Stimulated activated CD4-positive, alpha-beta T cell treated with anti-CD3 and anti-CD28 coated beads, Interleukin-2, amount 100 ng/mL, for 24 hours (primary cell): ENCODE measurements around the gene AAK1.
"Not testable (repeated sequence)": the region's sequence is repeated elsewhere in the genome, so short reads cannot be mapped to it uniquely, and the experiment has no call there.

Experiments
- DNase-seq, 2 donors: peaks; one replicate each; pipeline ENCODE4 v3.0.0-alpha.2; 2020

Gene AAK1

DNA sequence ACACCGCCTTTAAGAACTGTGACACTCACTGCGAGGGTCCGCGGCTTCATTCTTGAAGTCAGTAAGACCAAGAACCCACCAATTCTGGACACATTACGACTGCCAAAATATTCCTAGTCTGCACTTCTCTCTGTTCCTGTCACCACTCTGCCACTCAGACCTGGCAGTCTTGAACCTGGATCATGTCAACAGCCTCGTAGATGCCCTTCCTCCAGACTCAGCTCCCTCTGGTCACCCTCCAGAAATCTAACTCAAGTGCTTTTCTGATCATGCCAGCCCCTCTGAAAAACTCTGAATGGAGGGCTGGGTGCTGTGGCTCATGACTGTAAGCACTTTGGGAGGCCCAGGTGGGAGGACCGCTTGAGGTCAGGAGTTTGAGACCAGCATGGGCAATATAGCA is 20.3 kb downstream of the AAK1 start:
- DNase-seq: no peak

DNA sequence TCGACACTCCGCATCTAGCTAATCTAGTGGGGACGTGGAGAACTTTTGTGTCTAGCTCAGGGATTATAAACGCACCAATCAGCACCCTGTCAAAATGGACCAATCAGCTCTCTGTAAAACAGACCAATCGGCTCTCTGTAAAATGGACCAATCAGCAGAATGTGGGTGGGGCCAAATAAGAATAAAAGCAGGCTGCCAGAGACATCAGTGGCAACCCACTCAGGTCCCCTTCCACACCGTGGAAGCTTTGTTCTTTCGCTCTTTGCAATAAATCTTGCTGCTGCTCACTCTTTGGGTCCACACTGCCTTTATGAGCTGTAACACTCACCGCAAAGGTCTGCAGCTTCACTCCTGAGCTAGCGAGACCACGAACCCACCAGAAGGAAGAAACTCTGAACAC is 20.7 kb downstream of the AAK1 start:
- DNase-seq: not testable (repeated sequence)

DNA sequence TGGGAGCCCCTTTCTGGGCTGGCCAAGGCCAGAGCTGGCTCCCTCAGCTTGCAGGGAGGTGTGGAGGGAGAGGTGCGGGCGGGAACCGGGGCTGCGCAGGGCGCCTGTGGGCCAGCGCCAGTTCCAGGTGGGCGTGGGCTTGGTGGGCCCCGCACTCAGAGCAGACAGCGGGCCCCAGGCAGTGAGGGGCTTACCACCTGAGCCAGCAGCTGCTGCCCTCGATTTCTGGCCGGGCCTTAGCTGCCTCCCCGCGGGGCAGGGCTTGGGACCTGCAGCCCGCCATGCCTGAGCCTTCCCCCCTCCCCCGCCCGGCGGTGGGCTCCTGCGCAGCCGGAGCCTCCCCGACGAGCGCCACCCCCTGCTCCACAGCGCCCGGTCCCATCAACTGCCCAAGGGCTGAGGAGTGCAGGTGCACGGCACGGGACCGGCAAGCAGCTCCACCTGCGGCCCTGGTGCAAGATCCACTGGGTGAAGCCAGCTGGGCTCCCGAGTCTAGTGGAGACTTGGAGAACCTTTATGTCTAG is 21.5 kb downstream of the AAK1 start:
- DNase-seq: not testable (repeated sequence)

DNA sequence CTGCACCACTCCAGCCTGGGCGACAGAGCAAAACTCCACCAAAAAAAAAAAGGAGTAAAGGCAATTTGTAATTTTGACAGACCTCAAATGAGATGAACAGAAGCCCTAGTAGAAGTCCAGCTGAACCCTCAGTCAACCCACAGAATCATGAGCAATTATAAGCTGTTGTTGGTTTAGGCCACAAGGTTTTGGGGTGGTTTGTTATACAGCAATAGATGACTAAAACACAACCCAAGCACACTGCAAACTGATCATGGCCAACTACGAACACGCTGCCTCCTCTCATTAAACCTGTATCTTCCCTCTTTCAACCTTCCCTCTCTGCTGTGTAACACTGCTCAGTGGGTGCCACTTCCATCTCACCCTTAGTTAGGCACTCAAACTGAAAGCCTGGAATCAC is 22.1 kb downstream of the AAK1 start:
- DNase-seq: no peak

DNA sequence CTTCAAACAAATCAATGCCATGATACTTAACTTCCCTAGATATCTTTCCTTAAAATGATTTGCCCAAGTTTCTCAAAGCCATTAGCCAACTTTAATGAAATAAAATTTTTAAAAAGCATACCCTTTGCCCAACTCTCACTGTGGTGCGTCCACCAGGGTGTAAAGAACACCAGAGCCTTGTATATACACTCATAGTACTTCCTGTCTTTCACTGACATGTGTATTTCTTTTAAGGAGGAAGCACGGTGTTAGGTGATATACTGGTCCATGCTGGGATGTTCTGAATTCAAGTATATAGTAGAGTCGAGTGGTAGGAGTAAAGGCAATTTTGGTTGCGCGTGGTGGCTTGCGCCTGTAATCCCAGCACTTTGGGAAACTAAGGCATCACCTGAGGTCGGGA is 22.7 kb downstream of the AAK1 start:
- no peak for DNase-seq

DNA sequence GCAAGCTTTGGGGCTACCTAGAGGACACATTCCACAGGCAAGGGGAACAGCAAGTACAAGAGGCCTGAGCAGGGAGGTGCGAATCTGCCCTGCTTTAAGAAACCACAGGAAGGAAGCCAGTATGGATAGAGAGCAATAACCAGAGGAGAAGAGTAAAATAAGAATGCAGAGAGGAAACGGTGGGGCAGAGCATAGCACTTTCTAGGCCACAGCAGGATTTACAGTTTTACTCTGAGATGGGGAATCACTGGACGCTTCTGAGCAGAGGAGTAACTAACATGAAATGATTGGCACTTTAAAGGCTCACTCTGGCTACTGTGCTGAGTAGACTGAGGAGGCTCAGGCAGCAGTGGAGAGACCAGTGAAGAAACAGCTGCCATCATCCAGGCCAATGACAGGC is 23.8 kb downstream of the AAK1 start:
- no peak for DNase-seq

DNA sequence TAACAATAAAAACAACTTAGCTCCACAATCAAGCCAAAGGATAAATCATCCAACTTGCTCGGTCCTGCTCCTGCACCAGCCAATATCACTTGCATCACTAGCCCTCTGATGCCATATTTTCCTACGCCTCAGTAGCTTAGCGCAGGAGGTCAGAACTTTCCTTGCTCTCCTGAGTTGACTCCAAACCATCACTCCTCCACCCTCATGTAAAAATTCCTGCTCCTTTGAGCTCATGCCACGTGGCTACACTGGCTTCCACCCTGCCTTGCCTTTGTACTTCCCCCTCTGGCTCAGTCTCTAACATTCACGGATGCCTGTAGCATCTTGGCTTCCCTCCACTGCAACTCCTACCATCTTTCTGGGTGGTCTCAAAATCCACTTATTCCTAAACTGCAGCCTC is 25.2 kb downstream of the AAK1 start:
- no peak for DNase-seq

DNA sequence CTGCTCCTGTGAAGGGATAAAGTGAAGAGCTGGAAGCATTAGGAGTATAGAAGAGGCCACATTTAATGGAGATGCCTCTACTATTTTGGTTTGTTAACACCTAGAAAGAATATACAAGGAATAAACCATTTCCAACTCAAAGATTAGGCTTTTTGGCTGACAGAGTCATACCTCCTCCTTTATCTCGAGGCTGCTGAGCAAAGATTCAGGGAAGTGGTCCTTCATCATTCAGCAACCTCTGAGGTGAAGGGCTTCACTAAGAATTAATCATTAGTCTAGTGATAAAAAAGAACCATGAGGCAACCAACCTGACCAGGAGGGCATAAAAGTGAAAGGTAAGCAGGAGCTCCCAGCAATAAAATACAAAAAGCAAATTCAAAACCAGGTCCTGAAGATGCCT is 25.8 kb downstream of the AAK1 start:
- no peak for DNase-seq

DNA sequence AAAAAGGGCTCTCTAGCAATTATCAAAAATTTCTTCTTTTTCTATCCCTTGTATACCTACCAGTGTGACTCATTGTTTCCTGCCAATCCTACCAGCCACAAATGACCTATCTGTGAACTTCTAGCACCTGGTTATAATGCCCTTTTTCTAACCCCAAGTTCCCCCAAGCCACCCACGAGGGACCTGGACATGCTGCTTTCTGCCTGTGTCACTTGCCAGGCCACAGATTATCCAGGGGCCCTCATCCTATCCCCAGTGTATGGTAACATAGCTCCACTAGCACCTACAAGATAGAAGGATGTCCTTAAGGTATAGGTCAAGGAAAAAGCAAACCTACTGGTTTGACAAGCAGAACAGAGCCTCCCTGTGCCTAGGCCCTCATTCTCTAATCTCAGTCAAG is 26.8 kb downstream of the AAK1 start:
- peak in 1 of 2 donors; percentile 32 for DNase-seq

DNA sequence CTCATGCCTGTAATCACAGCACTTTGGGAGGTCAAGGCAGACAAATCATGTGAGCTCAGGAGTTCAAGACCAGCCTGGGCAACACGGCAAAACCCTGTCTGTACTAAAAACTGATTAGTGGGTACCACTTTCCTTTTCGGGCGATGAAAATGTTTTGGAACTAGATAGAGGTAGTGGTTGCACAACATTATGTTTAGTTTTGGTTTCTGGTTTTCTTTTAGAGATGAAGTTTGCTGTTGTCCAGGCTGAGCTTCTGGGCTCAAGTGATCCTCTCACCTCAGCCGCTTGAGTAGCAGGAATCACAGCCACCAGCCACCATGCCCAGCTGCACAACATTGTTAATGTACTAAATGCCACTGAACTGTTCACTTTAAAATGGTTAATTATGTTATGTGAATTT is 27.6 kb downstream of the AAK1 start:
- no peak for DNase-seq

DNA sequence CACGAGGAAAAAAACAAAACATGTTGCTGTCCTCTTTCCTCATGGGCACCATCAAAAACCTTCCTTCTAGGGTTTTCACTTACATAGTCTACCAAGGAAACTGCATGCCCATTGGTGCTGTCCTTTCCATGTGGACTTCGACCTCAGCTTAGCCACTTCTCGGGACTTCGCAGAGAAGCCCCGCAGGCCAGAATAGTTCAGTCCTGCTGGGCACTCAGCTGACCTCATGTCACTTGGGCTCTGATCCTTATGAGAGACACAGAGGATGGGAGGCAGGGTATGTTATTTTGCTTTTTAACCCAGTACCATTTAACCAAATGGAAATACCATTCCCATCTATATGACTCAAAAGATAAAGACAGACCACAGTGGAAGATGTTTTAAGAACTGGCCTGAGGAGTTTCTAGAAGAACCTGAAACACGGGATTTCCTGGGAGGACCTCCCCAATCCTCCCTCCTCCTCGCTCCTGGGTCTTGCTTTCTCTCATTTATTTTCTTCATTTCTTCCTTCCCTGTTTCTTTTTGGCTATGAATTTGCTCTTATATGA is 28.4 kb downstream of the AAK1 start:
- DNase-seq: no peak

DNA sequence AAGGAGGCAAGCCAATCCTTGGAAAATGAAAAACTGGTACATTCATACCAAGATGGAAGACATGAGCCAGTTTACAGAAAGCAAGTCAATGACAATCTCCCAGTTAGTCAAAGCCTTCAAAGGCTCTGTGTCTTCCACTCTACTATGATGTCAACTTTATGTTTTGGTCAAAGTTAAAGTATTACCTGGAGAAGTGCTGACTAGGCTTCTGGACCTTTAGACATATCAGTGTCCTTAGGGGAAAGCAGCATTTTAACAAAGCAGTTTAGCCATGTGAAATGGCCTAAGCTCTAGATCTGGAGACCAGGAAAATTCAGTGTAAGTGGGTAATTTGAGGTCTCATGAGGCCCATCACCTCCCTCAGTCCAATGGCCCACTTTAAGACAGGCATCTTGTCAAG is 30.8 kb downstream of the AAK1 start:
- no peak for DNase-seq

DNA sequence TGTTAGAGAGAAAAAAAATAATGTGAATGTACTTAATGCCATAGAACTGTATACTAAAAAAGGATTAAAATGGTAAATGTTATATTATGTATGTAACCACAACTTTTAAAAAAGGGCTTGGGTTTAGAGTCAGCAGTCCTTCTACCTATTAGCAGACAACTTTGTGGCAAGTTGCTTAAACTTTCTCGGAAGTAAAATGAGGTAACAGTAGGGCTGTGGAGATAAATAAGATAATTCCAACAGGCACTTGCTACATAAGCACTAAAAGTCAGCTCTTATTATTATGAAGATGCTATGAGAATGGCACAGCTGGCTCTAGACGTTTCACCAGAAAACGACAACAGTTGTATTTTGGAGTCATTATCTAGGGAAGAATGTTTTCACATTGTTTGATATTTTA is 31.3 kb downstream of the AAK1 start:
- DNase-seq: no peak

DNA sequence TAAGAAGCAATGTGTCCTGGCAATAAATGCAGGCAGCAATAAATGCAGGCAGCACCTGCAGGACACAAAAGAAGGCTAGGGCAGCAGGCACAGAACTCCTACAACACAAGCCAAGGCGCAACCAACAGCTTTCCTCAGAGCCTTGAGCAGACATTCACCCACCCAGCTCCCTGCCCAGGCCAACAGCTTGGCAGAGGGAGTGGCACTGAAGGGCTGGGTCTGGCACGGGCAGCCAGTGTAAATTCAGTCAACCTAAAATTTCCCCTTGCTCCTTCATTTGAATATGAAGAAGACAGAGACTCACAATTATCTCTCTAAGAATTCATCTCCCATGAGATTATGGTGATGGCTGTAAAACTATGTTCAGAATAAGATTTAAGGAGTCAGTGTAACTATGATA is 35.4 kb downstream of the AAK1 start:
- no peak for DNase-seq

DNA sequence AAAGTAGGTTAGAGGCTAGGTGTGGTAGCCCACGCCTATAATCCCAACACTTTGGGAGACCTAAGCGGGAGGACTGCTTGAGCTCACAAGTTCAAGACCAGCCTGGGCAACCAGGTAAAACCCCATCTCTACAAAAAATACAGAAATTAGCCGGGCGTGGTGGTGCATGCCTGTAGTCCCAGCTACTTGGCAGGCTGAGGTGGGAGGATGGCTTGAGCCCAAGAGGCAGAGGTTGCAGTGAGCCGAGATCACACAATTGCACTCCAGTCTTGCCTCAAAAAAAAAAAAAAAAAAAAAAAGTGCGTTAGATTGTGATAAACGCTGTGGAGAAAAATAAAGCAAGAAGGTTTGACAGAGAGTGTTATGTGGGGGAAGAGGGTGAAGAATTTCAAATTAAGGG is 36.8 kb downstream of the AAK1 start:
- not testable (repeated sequence) for DNase-seq

DNA sequence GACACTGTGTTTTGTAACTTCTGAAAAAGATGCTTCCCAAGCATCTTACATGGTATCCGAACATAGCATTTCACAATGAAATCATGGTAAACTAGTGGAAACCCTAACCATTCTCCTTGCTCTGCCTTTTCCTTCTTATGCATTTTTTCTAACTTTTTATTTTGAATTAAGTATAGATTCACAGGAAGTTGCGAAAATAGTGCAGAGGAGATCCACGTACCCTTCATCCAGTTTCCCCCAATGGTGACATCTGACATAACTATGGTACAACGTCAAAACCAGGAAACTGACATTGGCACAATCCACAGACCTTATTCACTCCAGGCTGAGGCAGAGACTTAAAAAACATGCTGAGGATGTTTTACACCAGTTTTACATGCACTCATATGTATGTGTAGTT is 38.3 kb downstream of the AAK1 start:
- DNase-seq: no peak

DNA sequence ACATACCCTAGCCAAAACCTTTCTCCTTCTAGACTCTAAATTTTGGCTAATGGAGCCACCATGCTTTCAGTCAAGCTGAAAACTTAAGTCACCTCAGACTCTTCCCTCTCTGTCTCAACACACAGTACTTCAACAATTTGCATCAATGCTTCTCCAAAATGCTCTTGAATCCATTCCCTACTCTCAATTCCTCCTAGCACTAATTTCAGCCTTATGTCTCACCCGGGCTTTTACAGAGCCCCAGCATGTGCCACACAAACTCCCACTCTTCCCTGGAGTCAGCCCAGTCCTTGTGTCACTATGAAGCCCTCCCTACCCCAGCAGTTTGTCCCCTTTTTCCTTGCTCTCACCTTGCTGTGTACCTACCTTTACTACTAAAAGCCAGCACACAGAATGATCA is 38.7 kb downstream of the AAK1 start:
- DNase-seq: no peak

DNA sequence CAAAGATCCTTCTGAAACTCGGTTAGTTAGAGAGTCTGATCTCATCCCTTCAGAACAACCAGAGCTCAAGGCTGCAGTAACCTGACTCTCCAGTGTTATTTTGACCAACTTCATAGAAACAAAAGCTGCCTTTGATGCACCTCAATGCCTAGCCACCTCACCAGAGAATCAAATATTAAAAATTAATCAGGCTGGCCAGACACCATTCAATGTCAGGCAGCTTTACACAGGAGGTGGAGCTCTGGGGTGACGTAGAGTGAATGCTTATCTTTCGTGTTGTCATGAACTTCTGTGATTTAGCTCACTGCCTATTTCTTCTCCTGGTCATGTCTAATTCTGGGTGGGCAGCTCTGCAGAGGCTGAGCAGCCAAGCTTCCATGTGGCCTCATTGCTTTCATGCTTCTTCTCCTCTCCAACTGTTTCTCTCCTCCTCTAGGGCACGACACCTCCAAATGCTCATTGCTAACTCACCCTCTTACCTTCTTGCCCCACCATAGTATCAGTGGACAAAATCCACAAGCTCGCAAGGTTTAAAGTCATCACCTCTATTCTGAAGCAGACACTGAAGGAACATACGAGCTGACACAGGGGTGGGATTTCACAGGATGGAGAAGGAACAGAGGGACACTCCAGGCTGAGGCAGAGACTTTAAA is 39.4 kb downstream of the AAK1 start:
- no peak for DNase-seq

DNA sequence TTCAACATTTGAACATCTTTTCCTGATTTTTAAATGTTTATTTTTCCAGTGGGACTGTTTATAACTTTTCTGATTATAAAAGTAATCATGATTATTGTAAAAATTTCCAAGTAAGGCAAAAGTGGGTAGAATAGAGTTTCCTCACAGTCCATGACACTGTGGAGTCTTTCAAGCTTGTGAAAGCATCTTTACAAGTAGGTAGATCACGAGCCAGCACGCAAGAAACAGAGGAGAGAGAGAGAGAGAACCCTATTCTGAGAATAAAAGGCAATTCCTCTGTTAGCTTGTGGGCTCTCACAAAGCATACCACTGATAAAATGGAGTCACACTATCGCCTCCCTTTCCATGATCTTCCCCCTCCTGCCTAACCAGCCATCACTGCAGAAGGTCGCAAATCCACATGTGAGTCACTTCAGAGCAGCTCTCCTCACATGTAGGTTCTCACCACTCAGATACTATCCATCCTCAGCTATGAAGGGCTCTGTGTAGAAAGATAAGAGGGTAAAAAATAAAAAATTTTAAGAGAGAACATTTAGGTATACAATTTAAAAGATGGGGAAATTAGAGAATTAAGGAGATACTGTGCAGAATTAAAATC is 40.3 kb downstream of the AAK1 start:
- no peak for DNase-seq

DNA sequence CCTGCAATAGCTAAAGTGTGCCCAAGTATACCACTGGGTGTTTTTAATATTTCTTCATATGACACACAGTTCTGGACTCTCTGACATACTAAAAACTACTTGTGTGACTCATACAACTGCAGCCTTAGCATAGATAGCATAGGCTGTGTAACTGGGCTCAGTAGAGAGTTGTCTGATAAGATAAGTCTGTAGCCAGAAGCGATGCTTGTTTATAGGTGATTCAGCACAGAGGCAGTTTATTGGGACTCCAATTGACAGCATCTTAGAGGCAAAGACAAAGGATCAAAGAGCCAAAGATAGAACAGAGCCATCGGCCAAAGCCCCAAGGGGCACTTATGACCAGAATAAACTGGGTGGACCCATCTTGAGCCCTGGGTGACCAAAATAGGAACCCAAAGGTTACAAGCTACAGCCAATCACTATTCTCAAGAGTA is 42.3 kb downstream of the AAK1 start:
- DNase-seq: no peak

DNA sequence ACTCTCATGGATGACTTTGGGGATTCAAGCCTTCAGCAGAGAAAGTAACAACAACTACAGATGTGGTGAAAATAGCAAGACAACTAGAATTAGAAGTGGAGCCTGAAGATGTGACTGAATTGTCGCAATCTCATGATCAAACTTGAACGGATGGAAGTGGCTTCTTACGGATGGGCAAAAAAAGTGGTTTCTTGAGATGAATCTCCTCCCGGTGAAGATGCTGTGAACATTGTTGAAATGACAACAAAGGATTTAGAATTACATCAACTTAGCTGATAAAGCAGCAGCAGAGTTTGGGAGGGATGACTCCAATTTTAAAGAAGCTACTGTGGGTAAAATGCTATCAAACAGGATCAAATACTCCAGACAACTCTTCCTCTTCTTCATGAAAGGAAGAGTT is 43.1 kb downstream of the AAK1 start:
- DNase-seq: no peak

DNA sequence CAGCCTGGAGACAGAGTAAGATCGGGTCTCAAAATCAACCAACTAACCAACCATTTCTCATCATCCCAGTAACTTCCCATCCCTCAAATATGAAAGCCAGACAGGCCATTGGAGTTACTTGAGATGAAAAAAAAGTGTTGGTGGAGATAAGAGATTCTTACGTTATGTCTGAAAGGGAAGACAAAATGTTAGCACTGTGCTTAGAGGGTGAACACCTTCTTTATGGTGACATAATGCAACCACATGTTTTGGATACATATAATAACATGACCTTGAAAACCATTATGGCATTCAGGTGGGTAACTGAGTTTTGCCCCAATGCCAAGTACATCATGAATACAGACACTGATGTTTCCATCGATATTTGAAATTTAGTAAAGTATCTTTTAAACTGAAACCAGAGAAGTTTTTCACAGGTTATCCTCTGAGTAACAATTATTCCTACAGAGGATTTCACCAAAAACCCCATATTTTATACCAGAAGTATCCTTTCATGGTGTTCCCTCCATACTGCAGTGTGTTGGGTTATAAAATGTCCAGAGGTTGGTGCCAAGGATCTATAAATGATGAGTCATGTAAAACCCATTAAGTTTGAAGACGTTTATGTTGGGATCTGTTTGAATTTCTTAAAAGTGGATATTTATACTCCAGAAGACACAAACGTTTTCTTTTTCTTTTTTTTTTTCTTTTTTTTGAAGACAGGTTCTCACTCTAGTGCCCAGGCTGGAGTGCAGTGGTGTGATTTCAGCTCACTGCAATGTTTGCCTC is 45.5 kb downstream of the AAK1 start:
- no peak for DNase-seq

DNA sequence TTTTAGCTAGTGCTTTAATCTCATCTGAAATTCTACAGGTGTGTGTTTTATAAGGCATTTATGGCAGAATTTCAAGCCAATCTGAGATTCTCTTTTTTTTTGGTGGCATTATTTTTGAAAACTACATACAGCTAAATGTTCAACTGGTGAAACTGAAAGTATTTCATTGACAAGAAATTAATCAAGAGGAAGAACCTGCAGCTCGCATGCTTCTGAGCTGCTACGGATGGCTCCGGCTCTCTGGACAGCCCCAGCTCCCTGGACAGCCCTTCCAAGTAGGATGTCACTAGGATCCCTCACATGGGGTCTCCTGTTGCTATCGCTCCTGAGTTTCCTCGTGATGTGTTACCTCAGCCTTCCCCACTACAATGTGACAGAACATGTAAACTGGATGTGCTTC is 46.4 kb downstream of the AAK1 start:
- no peak for DNase-seq

DNA sequence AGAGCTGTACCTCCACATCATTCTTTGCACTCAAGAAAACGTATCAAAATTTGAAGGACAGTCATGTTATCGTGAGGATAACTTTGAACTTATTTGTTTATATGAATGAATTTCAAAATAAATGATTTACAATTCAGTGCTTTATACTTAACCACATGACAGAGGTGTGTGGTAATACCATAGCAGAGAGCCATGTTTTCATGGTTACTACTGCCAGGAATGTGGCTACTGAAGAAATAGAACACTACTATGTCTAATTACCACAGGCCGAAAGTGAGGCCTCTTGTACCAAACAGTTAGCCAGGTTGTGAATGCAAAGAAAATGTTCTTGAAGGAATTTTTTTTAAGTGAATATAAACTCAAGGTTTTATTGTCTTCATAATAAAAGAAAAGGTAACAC is 49.2 kb downstream of the AAK1 start:
- no peak for DNase-seq
